DMS53 treated with DMSO at 0.1 percent for 48 hours (cell line): ENCODE data around the gene MGST1.
"Not testable (repeated sequence)": the region's sequence is repeated elsewhere in the genome, so short reads cannot be mapped to it uniquely, and the experiment has no call there.

Experiments used
- DNase-seq: peaks from one replicate; lab custom pipeline; 2025; ENCODE audit not compliant: unreplicated experiment; lab: John Stamatoyannopoulos, UW

MGST1 gene

DNA sequence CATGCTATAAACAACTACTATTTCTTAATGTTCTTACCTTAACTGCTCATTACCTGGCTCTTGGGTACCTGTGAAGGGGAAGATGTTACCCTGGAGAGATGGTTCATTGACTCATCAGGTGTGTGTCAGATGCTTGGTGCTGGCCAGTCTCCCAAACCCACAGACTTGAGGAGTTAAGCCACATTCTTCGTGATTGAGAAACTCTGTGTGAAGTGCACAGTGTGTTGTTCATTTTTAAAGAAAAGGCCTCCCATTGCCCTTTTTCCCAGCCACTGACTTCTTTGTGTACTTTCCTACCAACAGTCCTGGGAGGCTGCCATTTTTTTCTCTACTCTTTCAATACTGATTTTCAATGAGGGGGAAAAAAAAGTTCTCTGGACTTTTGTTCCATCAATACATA lies 3.2 kb downstream of the MGST1 start:
- DNase-seq = no peak

DNA sequence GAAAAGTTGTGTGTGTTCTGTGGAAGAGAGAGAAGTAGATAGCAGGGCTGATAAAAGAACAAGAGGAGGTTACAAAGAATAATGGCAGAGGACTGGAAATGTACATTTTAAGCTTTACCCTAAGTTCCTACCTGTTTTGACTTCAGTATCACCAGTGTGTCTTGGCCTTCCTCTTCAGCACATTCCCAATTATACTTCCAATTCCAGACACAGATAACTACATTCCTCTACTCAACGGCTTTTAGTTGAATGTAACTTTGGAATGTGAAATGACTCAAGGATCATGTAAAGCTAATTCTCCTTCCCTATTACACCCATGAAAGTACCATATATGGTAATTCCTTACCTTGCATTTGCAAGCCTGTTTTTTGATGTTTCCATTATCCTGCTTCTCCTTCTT lies 5.0 kb downstream of the MGST1 start:
- no peak for DNase-seq

DNA sequence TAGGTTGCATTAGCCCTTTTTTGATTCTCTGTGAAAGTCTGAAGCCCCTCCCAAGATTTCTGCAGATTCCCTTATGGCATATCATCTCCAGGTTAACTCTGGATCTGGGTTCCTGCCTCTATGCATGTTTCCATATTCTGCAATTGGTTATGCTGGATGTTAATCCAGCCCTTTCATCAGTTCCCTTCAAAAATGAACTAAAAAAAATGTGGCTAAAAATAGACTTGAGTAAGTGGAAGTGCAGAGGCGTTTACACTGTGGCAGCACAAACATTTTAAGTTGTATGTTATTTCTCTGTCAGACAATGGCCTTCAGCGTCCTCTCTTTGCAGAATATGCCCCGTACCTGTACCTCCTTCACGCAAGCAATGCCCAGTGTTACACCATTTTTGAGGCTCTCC lies 11.4 kb downstream of the MGST1 start:
- no peak for DNase-seq

DNA sequence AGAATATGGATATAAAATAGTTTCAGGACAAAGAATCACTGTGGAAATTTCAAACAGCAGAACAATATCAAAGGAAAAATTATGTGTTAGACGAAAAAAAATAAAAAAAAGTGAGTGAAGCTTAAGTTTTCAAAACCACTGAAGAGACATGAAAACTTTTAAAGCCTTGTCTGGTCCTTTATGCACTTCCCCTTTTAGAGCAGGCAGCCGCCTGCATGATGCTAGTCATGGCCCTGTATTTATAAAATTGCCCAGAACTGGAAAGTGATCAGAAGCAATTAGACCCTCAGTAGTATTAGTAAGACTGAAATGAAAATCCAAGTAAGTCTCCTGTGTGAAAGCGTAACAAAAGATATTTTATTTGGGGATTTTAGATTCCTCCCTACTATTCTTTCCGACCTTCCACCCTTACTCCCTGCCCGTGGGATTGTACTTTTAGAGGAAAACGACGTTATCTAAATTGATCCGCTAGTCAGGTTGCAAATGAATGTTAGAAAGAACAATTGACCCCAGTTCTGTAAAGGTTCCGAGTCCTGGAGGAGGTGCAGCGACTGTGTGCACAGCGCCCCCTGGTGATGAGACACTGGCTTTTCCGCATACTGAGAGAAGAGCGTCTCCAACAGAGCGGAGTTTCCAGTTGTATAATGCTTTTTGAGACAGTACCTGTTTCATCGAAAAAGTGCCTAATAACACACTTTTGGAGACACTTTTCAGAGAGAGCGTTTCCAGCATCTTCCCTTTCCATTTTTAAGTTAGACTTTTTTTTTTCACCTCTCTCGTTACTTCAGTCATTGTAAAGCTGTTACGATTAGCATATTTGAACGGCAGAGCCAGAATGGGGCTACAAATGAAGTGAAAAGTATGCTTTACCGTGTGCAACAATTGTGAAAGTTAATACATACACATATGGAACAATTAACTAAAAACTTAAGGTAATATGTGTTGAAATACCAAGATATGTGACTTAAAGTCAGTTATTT lies 12.4 kb downstream of the MGST1 start:
- peak; percentile 82 for DNase-seq

DNA sequence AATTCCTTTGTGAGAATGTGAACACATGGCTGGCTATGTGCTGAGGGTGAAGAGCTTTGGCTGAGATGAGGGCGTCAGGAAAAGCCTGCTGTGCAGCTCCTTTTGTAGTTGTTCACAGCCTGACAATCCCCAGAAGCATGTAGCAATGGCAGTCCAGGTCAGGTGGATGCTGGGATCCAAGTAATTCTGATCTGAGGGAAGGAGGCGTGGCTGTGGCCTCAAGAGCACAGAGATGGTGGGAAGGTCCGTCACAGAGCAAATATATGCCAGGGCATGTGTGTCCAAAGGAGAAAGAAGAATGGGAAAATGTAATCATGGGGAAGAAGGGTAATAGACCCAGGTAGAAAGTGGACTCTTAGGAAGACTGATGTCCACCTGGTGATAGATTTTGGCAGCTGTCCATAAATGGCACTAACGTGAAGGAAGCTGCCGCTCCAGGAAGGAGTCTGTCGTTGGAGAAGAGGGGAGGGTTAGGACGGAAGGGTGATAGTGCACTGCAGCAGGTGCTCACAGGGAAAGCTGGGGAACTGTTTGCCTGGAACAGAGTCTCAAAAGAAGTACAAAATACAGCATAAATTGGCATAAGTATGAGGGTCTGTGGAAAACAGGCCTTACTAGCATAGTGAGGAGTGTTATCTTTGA lies 13.8 kb downstream of the MGST1 start:
- peak; percentile 81 for DNase-seq

DNA sequence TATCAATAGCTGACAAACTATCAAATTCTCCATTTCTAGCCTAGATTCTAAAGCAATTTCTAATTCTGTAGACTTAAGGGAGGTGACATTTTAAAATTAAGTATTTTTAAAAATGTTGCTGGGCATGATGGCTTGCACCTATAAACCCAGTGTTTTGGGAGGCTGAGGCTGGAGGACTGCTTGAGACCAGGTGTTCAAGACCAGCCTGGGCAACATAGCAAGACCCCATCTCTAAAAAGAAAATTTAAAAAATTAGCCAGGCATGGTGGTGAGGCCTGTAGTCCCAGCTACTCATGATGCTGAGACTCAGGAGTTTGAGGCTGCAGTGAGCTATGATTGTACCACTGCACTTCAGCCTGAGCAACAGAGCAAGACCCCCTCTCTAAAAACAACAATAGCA lies 15.1 kb downstream of the MGST1 start:
- DNase-seq = no peak

DNA sequence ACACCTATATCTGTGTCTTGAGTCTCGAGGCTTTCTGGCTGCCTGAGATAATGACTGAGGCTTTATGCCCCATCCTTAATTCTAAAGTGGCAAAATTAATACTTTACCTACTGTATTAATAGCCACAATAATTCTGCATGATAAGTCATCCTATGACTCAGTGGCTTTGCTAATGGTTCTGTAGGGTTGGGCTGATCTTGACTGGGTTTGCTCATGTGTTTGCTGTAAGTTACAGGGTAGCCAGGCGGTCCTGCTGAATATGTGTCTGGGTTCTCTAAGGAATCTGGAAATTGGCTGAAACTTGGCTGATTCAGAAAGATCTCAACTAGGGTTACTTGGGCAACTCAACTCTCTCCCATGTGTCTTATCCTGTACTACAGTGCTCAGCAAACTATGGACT lies 21.7 kb downstream of the MGST1 start:
- DNase-seq = no peak

DNA sequence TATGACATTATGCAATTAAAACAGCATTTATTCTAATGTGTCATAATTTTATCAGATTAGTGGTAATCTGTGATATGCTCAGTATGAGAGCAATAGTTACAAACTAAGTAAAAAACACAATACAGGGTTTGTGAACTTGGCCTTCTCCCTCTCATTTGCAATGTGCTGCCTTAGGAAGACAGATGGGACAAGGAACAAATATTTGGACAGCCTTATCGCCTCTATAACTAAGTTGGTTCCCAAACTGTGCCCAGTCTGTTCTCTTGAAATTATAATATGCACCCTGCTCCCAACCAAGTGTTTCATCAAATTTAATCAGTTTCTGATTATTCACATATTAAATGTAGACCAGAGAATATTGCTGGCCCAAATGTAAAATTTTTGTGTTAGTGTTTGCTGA lies 22.7 kb downstream of the MGST1 start:
- no peak for DNase-seq

DNA sequence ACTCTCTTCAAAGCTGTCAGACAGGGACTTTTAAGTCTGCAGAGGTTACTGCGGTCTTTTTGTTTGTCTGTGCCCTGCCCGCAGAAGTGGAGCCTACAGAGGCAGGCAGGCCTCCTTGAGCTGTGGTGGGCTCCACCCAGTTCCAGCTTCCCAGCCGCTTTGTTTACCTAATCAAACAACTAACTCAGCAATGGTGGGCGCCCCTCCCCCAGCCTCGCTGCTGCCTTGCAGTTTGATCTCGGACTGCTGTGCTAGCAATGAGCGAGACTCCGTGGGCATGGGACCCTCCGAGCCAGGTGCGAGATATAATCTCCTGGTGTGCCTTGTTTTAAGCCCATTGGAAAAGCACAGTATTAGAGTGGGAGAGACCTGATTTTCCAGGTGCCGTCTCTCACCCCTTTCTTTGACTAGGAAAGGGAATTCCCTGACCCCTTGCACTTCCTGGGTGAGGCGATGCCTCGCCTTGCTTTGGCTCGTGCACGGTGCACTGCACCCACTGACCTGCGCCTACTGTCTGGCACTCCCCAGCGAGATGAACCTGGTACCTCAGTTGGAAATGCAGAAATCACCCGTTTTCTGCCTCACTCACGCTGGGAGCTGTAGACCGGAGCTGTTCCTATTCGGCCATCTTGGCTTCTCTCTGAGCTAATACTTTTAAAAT lies 35.3 kb downstream of the MGST1 start:
- peak; percentile 56 for DNase-seq

DNA sequence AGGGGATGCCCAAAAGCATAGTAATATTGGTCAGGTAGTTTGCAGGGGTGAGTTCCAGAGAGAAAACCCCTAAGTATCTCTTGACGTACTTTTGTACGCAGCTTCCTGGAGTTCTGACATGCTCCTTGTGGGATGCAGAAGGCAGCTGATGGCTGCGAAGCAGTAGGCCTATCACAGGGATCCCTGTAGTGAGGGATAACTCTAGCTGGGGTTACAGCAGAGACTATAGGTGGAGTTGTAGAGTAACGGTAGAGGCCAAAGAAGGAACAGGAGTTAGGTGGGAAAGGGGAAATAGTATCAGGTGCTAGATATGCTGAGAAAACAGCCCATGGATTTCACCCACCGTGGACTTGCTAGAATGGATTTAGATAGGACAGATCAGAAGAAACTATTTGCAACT lies 37.3 kb downstream of the MGST1 start:
- DNase-seq = no peak

DNA sequence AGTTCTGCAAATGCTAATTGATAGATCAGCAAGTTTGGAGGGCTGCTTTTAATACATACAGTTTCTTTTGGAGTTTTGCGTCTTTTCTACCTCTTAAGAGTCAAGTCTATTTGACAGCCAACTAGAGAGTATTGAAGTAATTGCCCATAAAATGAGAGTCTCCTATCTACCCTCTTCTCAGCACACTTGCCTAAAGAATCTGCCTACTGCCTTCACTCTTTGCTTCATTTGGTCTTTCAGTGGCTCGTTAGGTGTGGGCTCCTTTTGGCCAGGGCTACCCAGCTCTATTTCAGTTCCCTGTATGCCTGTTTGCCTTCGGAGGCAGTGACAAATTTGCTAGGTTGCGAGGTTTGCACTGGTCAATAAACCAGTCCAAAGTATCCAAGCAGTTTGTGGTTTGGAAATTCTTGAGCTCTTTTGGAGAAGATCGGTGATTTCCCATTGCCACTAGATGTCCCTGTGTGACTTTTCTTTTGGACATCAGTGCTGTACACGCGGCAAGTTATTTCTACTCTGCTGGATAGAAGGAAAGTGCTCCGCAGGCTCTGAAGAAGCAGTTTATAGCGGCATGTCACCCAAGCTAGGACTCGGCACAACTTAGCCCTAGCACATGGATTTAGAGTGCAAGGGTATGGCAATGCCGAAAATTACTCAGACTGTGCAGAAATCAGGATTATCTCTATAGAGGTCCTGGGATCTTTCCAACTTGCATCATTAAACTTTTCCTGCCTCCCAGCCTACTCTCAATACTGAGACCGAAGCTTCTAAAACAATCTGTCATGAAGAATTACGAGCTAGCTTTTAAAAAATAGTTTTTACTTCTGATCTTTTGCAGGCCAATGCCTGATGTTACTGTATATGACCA lies 38.6 kb downstream of the MGST1 start:
- peak; percentile 91 for DNase-seq

DNA sequence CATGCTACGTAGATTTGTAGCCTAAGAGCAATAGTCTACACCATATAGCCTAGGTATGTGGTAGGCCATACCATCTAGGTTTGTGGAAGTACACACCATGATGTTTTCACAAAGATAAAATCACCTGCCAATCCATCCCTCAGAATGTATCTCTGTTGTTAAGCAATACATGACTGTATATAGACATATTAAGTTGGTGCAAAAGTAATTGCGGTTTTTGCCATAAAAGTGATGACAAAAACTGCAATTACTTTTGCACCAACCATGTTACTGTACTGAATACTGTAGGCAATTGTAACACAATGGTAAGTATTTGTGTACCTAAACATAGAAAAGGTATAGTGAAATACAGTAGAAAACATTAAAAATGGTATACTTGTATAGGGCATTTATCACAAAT lies 40.5 kb downstream of the MGST1 start:
- DNase-seq = no peak

DNA sequence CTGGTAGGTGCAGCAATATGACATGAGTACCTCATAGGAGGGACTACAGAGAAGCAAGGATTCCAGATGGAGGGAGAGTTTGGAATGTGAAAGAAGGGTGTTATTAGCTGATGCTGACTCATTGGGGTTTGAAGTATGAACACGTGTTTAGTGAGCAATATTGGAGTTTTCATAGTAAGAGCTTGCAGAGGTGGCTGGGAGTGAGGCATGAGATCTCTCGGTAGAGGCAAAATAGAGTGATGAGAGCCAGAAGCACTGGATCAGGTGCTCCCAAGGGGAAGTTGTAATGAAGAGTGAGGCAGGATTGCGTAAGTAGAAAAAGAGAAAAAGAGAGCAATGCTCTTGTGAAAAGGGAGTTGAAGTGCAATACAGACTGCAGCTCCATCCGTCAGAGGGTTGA lies 42.1 kb downstream of the MGST1 start:
- DNase-seq = no peak

DNA sequence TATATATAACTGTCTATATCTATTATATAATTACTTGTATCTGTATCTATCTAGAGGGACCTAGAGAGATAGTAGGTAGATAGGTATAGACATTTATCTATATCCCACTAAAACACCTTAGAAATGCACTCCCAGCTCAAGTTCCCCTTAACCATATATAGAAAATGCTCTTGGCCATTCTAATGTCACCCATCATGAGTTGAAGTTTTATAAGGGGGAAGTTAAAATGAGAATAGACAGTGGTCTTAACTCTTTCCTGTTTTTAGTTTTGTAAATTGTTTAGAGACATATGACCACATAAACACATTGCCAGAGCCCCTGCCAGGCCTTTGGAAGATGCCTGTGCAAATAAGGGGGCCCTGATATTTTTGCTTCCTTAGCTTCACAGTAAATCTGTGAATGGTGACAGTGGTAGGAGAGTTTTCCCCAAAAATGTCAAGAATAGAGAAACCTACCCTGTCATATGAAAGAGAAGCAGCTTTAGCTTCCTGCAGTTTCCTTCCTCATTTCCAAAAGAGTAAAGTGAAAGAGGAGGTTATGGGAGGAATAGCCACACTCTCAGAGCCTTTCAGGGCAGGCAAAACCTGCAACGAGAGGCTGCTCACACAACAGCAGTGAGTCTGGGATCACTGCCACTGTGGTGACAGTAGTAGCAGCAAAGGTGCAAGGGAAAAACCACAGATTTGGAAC lies 45.5 kb downstream of the MGST1 start:
- DNase-seq = no peak

DNA sequence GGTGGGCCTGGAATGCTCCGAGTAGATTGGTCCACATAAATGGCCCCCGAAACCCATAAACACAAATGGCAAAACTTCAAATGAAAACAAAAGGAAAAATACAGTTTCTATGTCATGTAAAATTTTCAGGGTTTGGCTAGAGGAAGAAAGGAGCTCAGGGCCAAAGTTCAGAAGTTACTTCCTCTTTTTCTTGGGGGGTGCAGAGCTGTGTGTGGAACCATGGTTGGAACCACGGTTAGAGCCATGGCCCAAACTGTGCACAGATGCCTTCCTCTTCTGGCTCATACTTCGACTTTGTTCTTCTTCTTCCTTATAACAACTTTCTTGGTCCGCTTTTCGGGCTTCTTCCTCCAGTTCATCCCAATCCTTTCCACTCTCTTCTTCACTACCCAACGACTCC lies 51.7 kb downstream of the MGST1 start:
- no peak for DNase-seq

DNA sequence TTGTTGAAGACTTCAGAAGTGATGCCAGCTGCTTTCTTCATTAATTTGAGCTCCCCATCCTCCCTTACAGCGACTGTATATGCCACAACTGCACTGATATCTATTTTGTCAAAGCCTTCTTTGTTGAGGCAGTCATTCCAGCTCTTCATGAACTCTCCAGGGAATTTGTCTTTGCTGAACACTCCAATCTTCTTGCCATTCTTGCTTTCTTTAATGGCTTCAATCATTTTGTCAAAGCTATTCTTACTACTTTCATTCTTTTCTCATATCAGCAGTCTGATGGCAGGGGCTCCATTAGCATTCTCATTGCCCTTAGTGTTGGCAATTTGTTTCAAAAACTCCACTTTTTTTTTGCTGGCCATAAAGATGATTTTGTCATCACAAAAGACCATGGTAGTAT lies 54.4 kb downstream of the MGST1 start:
- not testable (repeated sequence) for DNase-seq

DNA sequence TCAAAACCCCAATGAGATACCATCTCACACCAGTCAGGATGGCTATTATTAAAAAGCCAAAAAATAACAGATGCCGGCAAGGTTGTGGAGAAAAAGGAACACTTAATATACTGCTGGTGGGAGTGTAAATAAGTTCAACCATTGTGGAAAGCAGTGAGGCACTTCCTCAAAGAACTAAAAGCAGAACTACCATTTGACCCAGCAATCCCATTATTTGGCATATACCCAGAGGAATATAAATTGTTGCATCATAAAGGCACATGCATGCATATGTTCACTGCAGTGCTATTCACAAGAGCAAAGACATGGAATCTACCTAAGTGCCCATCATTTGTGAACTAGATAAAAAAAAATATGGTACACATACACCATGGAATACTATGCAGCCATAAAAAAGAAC lies 59.9 kb downstream of the MGST1 start:
- no peak for DNase-seq
